Endothelial cell of umbilical vein (primary cell): ENCODE data around the gene PPM1L. TPM values are rescaled to one million over a fixed set of nuclear protein-coding genes. Genes with fewer than 3 reads are reported as not detected.

ENCODE experiments used
- BruUV-seq: library from RNA; stranded (reverse); fragments of 400-500 nt; replicated peaks from 2 replicates; lab custom pipeline; 2021; lab: Mats Ljungman, UMichigan
- CTCF ChIA-PET: fragments of 300-600, 350-600 bp; sonication (Branson Sonifier 250); formaldehyde crosslinking; loops from one replicate; lab custom pipeline; 2021; ENCODE audit warnings: antibody characterized with exemption, inconsistent platforms; lab: Charles Lee
- POLR2A ChIA-PET: fragments of 300-600, 350-600 bp; sonication (Branson Sonifier 250); formaldehyde crosslinking; loops from one replicate; lab custom pipeline; 2021; ENCODE audit warnings: antibody characterized with exemption, inconsistent platforms; lab: Charles Lee
- DNase-seq: peaks from one replicate; pipeline ENCODE4 v3.0.0-alpha.2; 2011; ENCODE audit warnings: low read depth, low spot score
- FAIRE-seq: peaks from 2 replicates; lab custom pipeline; 2011; peaks lifted over from hg19 to GRCh38; lab: Jason Lieb, UNC
- H2AFZ ChIP-seq: 2 replicates; pipeline ENCODE4 v1.6.0; 2012; ENCODE audit warnings: low read depth, low read length, control low read depth, inconsistent platforms
- H3K27ac ChIP-seq: 2 replicates; pipeline ENCODE4 v1.5.1; 2011; ENCODE audit warnings: low read depth, mild to moderate bottlenecking, control low read depth, low read length, moderate library complexity; ENCODE audit not compliant: insufficient read depth
- H3K27me3 ChIP-seq, 2 experiments: 2 replicates each; pipeline versions ENCODE4 v1.6.0 to v1.6.1; 2011; ENCODE audit warnings: low read length in 2 of 2, mixed read lengths in 1 of 2; ENCODE audit not compliant: control insufficient read depth in 2 of 2, insufficient read depth in 2 of 2
- H3K36me3 ChIP-seq, 2 experiments: 2 replicates in 1 of 2; 3 replicates in 1 of 2; pipeline ENCODE4 v1.5.1; 2011; ENCODE audit warnings: low read length in 2 of 2, mild to moderate bottlenecking in 1 of 2, moderate library complexity in 1 of 2; ENCODE audit not compliant: control insufficient read depth in 2 of 2, insufficient read depth in 2 of 2; ENCODE audit errors: extremely low read depth in 1 of 2
- H3K4me1 ChIP-seq: 3 replicates; pipeline ENCODE4 v1.5.1; 2011; ENCODE audit warnings: mild to moderate bottlenecking, low read length; ENCODE audit not compliant: control insufficient read depth, insufficient read depth; ENCODE audit errors: extremely low read depth
- H3K4me2 ChIP-seq: 2 replicates; pipeline ENCODE4 v1.6.1; 2011; ENCODE audit warnings: low read length, control low read depth, mixed read lengths; ENCODE audit not compliant: insufficient read depth
- H3K4me3 ChIP-seq, 3 experiments: fragments of 200-600 bp in 1 of 3; sonication (generic), shearing (Covaris generic) in 1 of 3; replicated peaks in 1 of 3; 2 replicates each; pipeline ENCODE4 v1.5.1; 2011 to 2016; ENCODE audit warnings: control low read depth in 3 of 3, low read length in 3 of 3, mild to moderate bottlenecking in 2 of 3, inconsistent platforms in 1 of 3, low read depth in 1 of 3, moderate library complexity in 1 of 3; ENCODE audit not compliant: insufficient read depth in 1 of 3
- H3K79me2 ChIP-seq: 2 replicates; pipeline ENCODE4 v1.6.0; 2012; ENCODE audit warnings: low read length, inconsistent platforms; ENCODE audit not compliant: control insufficient read depth, insufficient read depth
- H3K9ac ChIP-seq: replicated peaks from 2 replicates; pipeline ENCODE3; 2011; ENCODE audit warnings: low read length, control low read depth; ENCODE audit not compliant: insufficient read depth; ENCODE audit errors: extremely low read depth
- H3K9me1 ChIP-seq: replicated peaks from 3 replicates; pipeline ENCODE4 v1.6.0; 2011; ENCODE audit warnings: mild to moderate bottlenecking, low read length; ENCODE audit not compliant: control insufficient read depth, insufficient read depth; ENCODE audit errors: extremely low read depth
- H3K9me3 ChIP-seq: replicated peaks from 2 replicates; pipeline ENCODE4 v1.5.1; 2012; ENCODE audit warnings: low read length, inconsistent platforms; ENCODE audit not compliant: control insufficient read depth, insufficient read depth
- H4K20me1 ChIP-seq: replicated peaks from 2 replicates; pipeline ENCODE3; 2011; ENCODE audit warnings: mild to moderate bottlenecking, low read length; ENCODE audit not compliant: control insufficient read depth, insufficient read depth; ENCODE audit errors: extremely low read depth
- EZH2 ChIP-seq: IDR thresholded peaks from 2 replicates; pipeline ENCODE4 v1.6.1; 2012; ENCODE audit warnings: borderline replicate concordance, low read depth, mild to moderate bottlenecking, moderate library complexity, low read length, inconsistent platforms; ENCODE audit not compliant: severe bottlenecking
- FOS ChIP-seq: IDR thresholded peaks from 2 replicates; pipeline ENCODE4 v1.6.1; 2011; ENCODE audit warnings: mild to moderate bottlenecking, low read length, moderate library complexity, borderline replicate concordance; ENCODE audit not compliant: insufficient read depth
- POLR2A ChIP-seq: IDR thresholded peaks from 2 replicates; pipeline ENCODE4 v1.6.1; 2012; ENCODE audit warnings: low read depth, mild to moderate bottlenecking, control low read depth, low read length
- dilution Hi-C: fragments of 300-500 bp; cut with MboI; formaldehyde crosslinking; loops from one replicate; pipeline ENCODE4 v1.15.0; 2019; ENCODE audit warnings: low sequenced_read_pairs; ENCODE audit not compliant: extremely low pct_ligation_motif_present
- intact Hi-C: fragments of 100-400 bp; cut with micrococcal nuclease; formaldehyde crosslinking; loops from one replicate; pipeline ENCODE4 v1.10.0; 2022
- polyA plus RNA-seq, 4 experiments: library from polyadenylated mRNA; depleted of rRNA in 3 of 4; stranded (reverse) in 3 of 4; unstranded in 1 of 4; fragments of >200 nt; gene quantifications; 2 replicates each; pipeline versions ENCODE4 v1.2.1 to v1.2.3, GENCODE V29; 2011 to 2012; ENCODE audit warnings: missing spikeins in 1 of 4
- total RNA-seq: library from RNA; stranded (reverse); gene quantifications from 2 replicates; pipeline ENCODE4 v1.2.3, GENCODE V29; 2021

The PPM1L gene
- total and polyA plus RNA-seq, 2 donors (not counting 3 experiments of a cell fraction or from before 2014, with no cell fraction given) = 0.63 to 2.9 TPM

DNA sequence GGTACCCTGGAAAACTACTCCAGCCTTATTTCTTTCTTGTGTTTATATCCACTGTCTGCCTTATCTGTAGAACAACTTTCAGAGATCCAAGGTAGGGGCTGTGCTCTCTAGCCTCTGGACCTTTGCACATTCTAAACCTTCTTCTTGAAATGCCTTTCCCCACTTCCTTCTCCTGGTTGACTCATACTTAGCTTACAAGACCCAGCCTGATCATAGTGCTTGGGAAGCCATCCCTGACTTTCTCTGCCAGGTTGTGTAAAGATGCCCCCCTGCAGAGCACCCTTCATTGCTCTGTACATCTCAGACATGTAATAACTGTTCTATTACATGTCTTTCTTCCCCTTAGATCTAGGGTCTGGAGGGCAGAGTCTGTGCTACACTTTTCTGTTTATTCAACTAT lies 50.1 kb downstream of the PPM1L start:
- POLR2A ChIA-PET = no interaction called here
- Histone ChIP-seq H3K27ac (no peak overlapping the region), H3K9me1 (no peaks in the 10 kb centered on the region), H3K4me2 (no peak overlapping the region), H4K20me1 (no peaks in the 10 kb centered on the region), H3K9ac (no peak overlapping the region), H3K27me3 (no peaks in the 10 kb centered on the region), H2AFZ (no peak overlapping the region), H3K36me3 (no peaks in the 10 kb centered on the region), H3K4me3 (no peak overlapping the region), H3K4me1 (no peaks in the 10 kb centered on the region), H3K9me3 (no peaks in the 10 kb centered on the region), H3K79me2 (no peaks in the 10 kb centered on the region)
- BruUV-seq = no TSS peak
- no peak for TF ChIP-seq POLR2A
- no peak for TF ChIP-seq EZH2
- DNase-seq = no peak
- dilution Hi-C loops (no loop called here), intact Hi-C loops (no loop called here)
- CTCF ChIA-PET = no interaction called here
- no peak for FAIRE-seq

- TF ChIP-seq FOS = no peak
- ChIA-PET POLR2A (no interaction called here), CTCF (no interaction called here)
- Histone ChIP-seq H3K4me1 (no peaks in the 10 kb centered on the region), H3K4me2 (no peak overlapping the region), H4K20me1 (no peaks in the 10 kb centered on the region), H3K79me2 (no peaks in the 10 kb centered on the region), H3K27ac (no peak overlapping the region), H3K9ac (no peak overlapping the region), H3K27me3 (no peaks in the 10 kb centered on the region), H3K4me3 (no peak overlapping the region), H3K36me3 (no peaks in the 10 kb centered on the region), H3K9me3 (no peaks in the 10 kb centered on the region), H2AFZ (no peak overlapping the region), H3K9me1 (no peaks in the 10 kb centered on the region)
- FAIRE-seq (no peak), DNase-seq (no peak)
- intact Hi-C loops = no loop called here
- dilution Hi-C loops = no loop called here
- no TSS peak for BruUV-seq
Observed at GRCh38 chr3:160806686-160807085, 50.7 kb downstream of the PPM1L start.
